AG20443 (cell line): Measurements from ENCODE around the gene TBX4.
"Not testable (repeated sequence)": the region's sequence is repeated elsewhere in the genome, so short reads cannot be mapped to it uniquely, and the experiment has no call there.

Experiments used
- DNase-seq: peaks from one replicate; pipeline ENCODE4 v3.0.0; 2012; ENCODE audit warnings: low spot score, mixed read lengths

TBX4 gene

GRCh38 chr17:61429274-61429673 is 22.9 kb upstream of the TBX4 start:
- DNase-seq, result no peak

- not testable (repeated sequence) for DNase-seq
These were observed 22.4 kb upstream of the TBX4 start for GRCh38 chr17:61429831-61430230.

- no peak for DNase-seq
These were observed 20.5 kb upstream of the TBX4 start for GRCh38 chr17:61431594-61432311.

GRCh38 chr17:61436273-61436672 is 15.9 kb upstream of the TBX4 start:
- no peak for DNase-seq

- DNase-seq, result no peak
These were observed 15.1 kb upstream of the TBX4 start for GRCh38 chr17:61436995-61437704.

GRCh38 chr17:61440697-61441096 is 11.5 kb upstream of the TBX4 start:
- no peak for DNase-seq

GRCh38 chr17:61441507-61441906 is 10.7 kb upstream of the TBX4 start:
- not testable (repeated sequence) for DNase-seq

GRCh38 chr17:61442136-61442775 is 10.0 kb upstream of the TBX4 start:
- DNase-seq, result no peak

- no peak for DNase-seq
These were observed 9.2 kb upstream of the TBX4 start for GRCh38 chr17:61442878-61443474.

- peak; percentile 56 for DNase-seq
These were observed 8.7 kb upstream of the TBX4 start for GRCh38 chr17:61443475-61443882.

GRCh38 chr17:61444075-61444474 is 8.1 kb upstream of the TBX4 start:
- DNase-seq, result no peak

GRCh38 chr17:61444831-61445230 is 7.4 kb upstream of the TBX4 start:
- DNase-seq, result no peak

GRCh38 chr17:61447358-61447757 is 4.9 kb upstream of the TBX4 start:
- no peak for DNase-seq

- no peak for DNase-seq
These were observed 4.2 kb upstream of the TBX4 start for GRCh38 chr17:61448042-61448441.

- DNase-seq, result not testable (repeated sequence)
These were observed 3.1 kb upstream of the TBX4 start for GRCh38 chr17:61449140-61449539.

- DNase-seq, result no peak
These were observed 2.2 kb upstream of the TBX4 start for GRCh38 chr17:61449707-61450640.

GRCh38 chr17:61450641-61451537 is 1.3 kb upstream of the TBX4 start:
- DNase-seq, result no peak

- DNase-seq, result peak; percentile 63
These were observed 503 bp upstream of the TBX4 start for GRCh38 chr17:61451538-61452300.

GRCh38 chr17:61453566-61454380 is 1.6 kb downstream of the TBX4 start:
- DNase-seq, result no peak
